T-helper 2 cell (primary cell): ENCODE results near the gene RNF175.

Source experiments
- DNase-seq, 5 experiments: peaks; one replicate each; pipeline versions ENCODE4 v3.0.0 to v3.0.0-alpha.2; 2012 to 2022
- total RNA-seq, 2 donors: gene quantifications; one replicate each; lab custom pipeline; 2026; lab: John Stamatoyannopoulos, UW

The RNF175 gene
- total RNA-seq: 0 to 1.5 reads per million in 2 donors

DNA sequence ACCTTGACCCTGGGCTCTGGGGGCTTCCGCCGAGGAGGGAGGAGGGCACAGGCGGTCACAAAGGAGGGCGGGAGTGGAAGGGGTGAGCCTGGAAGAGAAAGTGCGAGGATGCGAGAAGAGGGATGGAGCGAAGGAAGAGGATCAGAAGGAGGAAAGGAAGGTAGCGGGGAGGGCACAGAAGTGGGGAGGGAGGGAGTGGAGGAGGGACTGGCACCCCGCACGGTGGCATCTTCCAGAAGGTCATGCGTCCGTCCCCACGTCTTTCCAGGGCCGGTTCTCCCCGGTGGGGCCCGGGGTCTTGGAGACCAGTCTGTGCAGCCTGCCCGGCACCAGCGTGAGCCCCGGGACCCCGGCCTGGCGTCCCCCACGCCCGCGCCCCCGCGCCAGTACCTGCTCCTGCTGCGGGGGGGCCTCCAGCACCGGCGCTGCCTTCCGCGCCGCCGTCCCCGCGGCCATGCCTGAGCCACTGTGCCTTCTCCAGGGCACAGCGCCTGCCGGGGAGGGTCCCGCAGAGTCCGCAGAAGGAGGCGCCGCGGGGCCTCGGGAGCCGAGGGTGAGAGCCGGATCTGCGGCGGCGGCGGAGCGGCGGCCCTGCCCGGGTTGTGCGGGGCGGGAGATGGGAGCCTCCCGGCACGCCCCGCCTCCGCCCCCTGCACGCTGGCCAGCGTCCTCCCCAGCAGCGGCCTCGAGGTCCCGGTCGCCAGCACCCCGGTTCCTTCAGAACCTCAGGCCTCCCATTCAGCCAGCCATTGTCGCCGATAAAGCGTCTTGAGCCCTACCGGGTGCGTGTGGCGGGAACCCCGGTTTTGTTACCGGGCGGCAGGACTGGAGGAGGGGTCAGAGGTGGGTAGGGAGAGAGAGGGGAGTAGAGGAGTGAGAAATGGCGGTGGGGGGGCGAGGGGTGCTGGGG lies at the start of gene RNF175:
Gene RNF175 (minus strand): TSS at position 618 of the 910 bp plus-strand sequence. CDS start 162 bp downstream, at position 456.
- DNase-seq: no peak

- DNase-seq: peak in 2 of 5 experiments; percentile 35 to 81
Observed at GRCh38 chr4:153809307-153809706, 49.5 kb upstream of the RNF175 start.

DNA sequence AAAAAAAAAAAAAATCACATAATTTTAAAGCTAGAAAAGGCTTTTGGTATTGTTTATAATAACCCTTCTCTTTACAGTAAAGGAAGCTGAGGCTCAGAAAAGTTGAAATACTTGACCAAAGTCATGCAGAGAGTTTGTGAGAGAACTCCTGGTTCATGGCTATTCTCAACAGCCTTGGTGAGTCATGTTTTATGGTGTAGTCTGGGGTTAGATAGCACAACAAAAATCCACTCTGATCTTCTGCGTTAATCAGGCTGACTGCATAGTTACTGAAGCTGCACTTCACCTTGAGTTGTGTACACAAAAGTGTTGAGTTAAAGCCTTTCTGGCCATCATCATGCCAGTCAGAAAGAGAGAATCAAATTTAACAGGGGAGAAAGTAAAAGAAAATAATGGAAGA lies 48.4 kb upstream of the RNF175 start:
- DNase-seq: no peak

DNA sequence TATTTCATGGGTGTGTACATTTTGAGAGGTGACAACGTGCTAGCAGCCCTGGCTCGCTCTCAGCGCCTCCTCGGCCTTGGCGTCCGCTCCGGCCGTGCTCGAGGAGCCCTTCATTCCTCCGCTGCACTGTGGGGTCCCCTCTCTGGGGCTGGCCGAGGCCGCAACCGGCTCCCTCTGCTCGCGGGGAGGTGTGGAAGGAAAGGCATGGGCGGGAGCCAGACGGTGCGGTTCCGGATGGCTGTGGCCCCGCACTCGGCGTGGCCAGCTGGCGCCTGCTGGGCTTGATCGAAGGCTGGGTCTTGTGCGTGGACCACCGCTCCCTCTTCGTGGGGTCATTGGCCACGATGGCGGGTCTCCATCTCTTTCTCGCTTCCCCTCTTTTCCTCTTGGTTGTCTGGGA lies 46.2 kb upstream of the RNF175 start:
- DNase-seq: no peak

DNA sequence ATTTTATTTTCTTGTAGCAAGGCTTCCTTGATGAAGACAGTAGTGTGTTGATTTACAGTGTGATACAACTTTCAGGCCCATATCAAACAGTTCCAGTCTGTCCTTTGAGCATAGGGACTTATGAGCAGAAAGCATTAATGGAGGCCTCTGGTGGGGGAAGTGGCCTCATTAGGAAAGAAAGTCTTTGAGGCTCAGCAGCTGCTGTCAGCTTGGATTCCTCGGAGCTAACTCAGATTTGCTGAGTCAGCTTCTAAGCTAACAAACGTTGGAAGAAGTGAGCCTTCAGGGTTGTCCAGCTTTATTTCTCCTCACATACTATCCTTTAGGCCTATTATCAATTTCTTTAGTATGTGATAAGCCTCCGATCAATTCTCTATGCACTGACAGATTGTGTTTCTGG lies 44.9 kb upstream of the RNF175 start:
- DNase-seq: no peak

- no peak for DNase-seq
Observed at GRCh38 chr4:153799694-153800074, 39.9 kb upstream of the RNF175 start.

DNA sequence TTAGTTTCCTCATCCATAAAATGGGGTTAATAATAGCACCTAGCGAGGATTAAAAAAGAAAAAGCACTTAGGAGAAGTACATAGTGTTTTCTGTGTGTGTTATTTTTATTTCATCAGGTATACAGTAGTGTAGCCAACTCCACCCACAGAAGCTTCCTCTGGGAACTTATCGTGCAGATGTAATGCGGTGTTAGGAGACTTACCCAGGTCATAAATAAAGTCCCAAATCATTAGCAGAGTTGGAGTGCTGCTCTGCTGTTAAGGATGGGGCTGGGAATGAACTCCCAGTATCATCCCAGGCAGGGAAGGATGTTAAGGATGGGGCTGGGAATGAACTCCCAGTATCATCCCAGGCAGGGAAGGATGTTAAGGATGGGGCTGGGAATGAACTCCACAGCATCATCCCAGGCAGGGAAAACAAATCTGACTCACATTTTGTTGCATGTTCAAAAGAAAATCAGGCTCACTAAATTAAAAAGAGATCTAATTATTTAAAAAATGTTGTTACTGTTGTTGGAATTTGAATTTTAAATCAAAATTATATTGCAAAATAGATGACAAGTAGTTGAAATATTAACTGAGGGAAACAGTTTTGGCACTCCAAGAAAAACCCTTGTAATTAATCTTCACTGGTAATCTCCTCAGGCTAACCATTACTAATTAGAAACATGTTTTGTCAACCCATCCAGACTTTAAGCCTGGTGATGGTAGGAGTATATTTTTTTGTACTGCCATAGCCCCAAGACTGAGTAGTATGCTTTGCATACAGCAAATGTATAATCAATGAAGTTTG lies 39.3 kb upstream of the RNF175 start:
- DNase-seq: no peak

GRCh38 chr4:153798420-153798819 lies 38.6 kb upstream of the RNF175 start:
- DNase-seq: no peak

DNA sequence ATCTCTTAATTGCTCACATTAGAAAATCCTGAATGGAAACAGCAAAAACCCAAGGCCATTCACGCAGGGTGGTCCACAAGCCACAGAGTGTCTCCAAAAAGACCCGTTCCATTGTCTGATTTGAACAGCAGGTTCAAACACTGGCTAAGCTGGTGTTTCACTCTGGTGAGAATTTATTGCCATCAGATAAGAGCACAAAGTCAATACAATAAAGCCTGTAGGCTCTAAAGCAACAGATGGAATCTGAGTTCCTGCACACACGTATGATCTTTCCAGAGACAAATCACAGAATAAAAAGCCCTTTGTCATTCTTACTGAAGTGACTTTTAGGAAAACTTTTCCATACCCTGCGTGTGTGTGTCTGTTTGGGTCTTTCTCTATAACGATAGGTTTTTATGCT lies 34.2 kb upstream of the RNF175 start:
- no peak for DNase-seq

DNA sequence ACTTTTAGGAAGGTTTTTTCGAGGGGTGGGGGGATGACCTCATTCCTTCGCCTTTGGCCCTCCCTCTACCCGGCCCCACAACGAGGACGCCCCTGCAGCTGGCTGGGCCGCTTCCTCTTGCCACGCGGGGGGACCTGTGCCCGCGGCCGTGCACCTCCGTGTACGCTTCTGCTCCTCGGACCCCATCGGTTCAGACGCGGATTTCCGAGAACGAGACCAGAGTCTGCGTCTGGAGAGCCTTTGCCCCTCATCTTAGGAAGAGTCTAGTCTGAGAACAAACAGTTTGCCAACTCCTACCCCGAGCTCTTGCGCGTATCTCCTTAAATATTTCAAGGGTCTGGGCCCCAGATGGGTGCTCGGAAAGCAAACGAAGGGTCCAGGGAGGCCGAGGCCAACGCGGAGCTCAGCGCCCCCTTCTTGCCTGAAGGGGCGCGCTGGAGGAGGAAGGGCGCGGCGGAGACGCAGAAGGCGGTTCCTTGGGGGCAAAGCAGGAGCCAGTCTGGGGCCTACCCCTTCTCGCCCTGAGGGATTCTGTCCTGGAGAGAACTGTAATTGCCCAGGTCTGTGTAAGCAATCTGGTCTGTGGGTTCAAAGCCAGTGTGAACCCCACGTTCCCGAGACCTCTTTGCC lies 32.9 kb upstream of the RNF175 start:
- no peak for DNase-seq

DNA sequence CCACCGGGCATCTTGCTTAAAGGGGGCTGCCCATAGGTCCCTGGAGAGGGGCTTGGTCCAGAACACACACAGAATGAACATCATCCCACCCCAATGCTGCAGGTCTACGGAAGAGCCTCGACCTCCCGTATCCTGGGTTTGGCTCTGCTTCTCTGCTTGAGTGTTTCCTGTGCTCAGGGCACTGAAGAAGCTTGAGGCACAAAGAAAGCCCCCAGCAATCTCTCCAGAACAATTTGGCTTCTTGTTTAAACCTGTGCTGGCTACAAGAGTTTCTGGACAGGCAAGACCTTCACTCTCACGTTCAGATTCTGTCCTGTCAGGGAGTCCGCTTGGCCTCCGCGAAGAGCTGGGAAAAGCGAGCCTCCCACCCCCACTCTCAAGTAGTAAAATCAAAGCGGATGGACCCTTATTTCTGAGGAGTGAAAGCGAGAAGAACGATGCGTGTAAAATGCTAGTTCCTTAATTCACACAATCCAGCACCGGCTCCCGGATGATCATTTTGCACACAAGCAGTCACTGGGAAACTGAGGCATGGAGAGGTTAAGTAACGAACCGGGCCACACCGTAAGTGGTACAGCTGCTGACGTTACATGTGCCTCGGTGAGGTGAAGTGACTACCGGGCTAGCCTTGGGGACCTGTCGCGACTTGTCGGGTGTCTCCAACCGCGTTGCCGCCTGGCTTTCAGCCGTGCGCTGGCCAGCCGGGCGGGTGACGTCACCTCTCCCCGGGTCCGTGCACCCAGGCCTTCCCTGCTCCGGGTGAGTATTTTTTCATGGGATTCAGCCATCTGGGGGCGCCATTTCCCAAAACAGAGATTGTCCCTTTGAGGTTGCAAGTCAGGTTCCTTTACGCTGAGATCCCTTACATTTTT lies 32.2 kb upstream of the RNF175 start:
- DNase-seq: no peak

GRCh38 chr4:153790962-153791551 lies 31.2 kb upstream of the RNF175 start:
- DNase-seq: peak in 1 of 5 experiments; percentile 10

DNA sequence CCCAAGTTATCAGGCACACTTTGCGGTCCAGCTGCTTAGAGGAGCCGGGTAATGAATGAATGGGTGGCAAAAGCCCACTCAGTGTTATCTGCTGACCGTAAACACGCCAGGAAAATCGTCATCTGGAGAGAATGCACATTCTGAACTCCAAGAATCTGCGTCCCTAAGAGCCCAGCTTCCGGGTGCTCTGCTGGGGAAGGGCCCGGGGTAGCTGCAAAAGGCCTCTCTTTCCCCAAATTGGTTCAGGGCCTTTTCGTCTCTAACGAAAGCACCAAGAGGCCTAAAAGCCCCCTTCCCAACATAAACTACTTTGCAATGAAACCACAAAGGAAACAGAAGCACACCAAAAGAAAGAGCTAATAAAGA lies 30.7 kb upstream of the RNF175 start:
- no peak for DNase-seq

- no peak for DNase-seq
Observed at GRCh38 chr4:153789741-153790499, 30.1 kb upstream of the RNF175 start.

- no peak for DNase-seq
Observed at GRCh38 chr4:153788413-153789276, 28.8 kb upstream of the RNF175 start, which contains the start of gene SFRP2. Gene SFRP2, minus strand, starts transcription at chr4:153789083. Its CDS starts 248 bp downstream, at chr4:153788835.

- DNase-seq: no peak
Observed at GRCh38 chr4:153788051-153788412, 28.2 kb upstream of the RNF175 start.

DNA sequence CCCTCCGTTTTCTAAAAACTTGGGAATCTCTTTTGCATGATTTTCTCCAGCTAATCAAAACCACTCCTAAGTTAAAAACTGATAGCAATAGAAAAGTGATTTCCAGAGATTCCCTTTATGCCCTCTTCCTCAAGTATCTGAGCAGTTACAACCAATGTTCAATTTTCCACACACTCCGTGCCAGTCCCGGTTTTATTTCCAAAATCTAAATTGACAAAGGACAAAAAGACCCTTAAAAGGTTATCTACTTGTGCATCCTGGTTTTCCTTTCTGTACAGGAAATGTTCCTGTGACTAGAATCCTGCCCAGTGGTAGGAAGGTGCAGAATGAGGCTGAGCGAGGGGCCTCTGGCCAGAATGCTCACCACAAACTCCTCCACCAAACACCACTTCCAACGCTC lies 27.8 kb upstream of the RNF175 start:
- DNase-seq: no peak

GRCh38 chr4:153787061-153787560 lies 27.3 kb upstream of the RNF175 start:
- no peak for DNase-seq

GRCh38 chr4:153785910-153786721 lies 26.3 kb upstream of the RNF175 start:
- DNase-seq: peak in 1 of 5 experiments; percentile 20
